DOHH2 (cell line): Measurements from ENCODE around the gene SLC16A10.
"Not testable (repeated sequence)": the region's sequence is repeated elsewhere in the genome, so short reads cannot be mapped to it uniquely, and the experiment has no call there.

Experiments
- EZH2phosphoT487 ChIP-seq: fragments of 200-600 bp; sonication (generic); IDR thresholded peaks from 2 replicates; pipeline ENCODE4 v1.6.1; 2017; ENCODE audit warnings: borderline replicate concordance, mild to moderate bottlenecking, antibody characterized with exemption, low read length, moderate library complexity, mixed read lengths
- TF ChIP-seq, protein P1 (sequence below): fragments of 200-600 bp; sonication (generic); IDR thresholded peaks from one replicate; pipeline ENCODE4 v1.5.1; 2014; ENCODE audit warnings: antibody characterized with exemption, mild to moderate bottlenecking, low read depth, low read length; ENCODE audit not compliant: poor library complexity, severe bottlenecking

GRCh38 chr6:111132669-111133068, 45.4 kb downstream of the SLC16A10 start:
- TF ChIP-seq, protein P1, sequence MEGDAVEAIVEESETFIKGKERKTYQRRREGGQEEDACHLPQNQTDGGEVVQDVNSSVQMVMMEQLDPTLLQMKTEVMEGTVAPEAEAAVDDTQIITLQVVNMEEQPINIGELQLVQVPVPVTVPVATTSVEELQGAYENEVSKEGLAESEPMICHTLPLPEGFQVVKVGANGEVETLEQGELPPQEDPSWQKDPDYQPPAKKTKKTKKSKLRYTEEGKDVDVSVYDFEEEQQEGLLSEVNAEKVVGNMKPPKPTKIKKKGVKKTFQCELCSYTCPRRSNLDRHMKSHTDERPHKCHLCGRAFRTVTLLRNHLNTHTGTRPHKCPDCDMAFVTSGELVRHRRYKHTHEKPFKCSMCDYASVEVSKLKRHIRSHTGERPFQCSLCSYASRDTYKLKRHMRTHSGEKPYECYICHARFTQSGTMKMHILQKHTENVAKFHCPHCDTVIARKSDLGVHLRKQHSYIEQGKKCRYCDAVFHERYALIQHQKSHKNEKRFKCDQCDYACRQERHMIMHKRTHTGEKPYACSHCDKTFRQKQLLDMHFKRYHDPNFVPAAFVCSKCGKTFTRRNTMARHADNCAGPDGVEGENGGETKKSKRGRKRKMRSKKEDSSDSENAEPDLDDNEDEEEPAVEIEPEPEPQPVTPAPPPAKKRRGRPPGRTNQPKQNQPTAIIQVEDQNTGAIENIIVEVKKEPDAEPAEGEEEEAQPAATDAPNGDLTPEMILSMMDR, result not testable (repeated sequence)
- not testable (repeated sequence) for TF ChIP-seq EZH2phosphoT487
